Glutamatergic neuron (in vitro differentiated cells): ENCODE data around the gene VDAC2. TPM values are rescaled to one million over a fixed set of nuclear protein-coding genes. Genes with fewer than 3 reads are reported as not detected.

Experiments
- DNase-seq: peaks from one replicate; pipeline ENCODE4 v3.0.0; 2022
- H3K27ac Mint-ChIP-seq: one replicate; pipeline ENCODE4 v1.8.0; 2020; ENCODE audit warnings: mild to moderate bottlenecking, mixed read lengths, inconsistent platforms; ENCODE audit not compliant: unreplicated experiment
- H3K27me3 Mint-ChIP-seq: one replicate; pipeline ENCODE4 v1.8.0; 2020; ENCODE audit warnings: mild to moderate bottlenecking, moderate library complexity, mixed read lengths, inconsistent platforms; ENCODE audit not compliant: unreplicated experiment
- H3K36me3 Mint-ChIP-seq: one replicate; pipeline ENCODE4 v1.8.0; 2020; ENCODE audit warnings: mild to moderate bottlenecking, mixed read lengths, inconsistent platforms; ENCODE audit not compliant: unreplicated experiment
- H3K4me1 Mint-ChIP-seq: one replicate; pipeline ENCODE4 v1.8.0; 2020; ENCODE audit warnings: mild to moderate bottlenecking, low read depth, mixed read lengths, inconsistent platforms; ENCODE audit not compliant: unreplicated experiment
- H3K4me3 Mint-ChIP-seq: one replicate; pipeline ENCODE4 v1.8.0; 2020; ENCODE audit warnings: mild to moderate bottlenecking, mixed read lengths, inconsistent platforms; ENCODE audit not compliant: unreplicated experiment
- H3K9me3 Mint-ChIP-seq: one replicate; pipeline ENCODE4 v1.8.0; 2020; ENCODE audit warnings: mild to moderate bottlenecking, moderate library complexity, mixed read lengths, inconsistent platforms; ENCODE audit not compliant: unreplicated experiment
- total RNA-seq: library from RNA; stranded (reverse); fragmentation: NEBNext Ultra II Directional; extraction: Animal tissue kit (Norgen Biotek cat#: 25700); gene quantifications from one replicate; pipeline ENCODE4 v1.2.1, GENCODE V29; 2021; ENCODE audit not compliant: unreplicated experiment
- TF ChIP-seq, protein P1 (sequence below): fragments of 200-600 bp; sonication (generic); IDR thresholded peaks from one replicate; pipeline ENCODE4 v1.5.0; 2021; ENCODE audit not compliant: partially characterized antibody, unreplicated experiment

The VDAC2 gene
- total RNA-seq, 1 donor from 2014 or later: 264 TPM

DNA sequence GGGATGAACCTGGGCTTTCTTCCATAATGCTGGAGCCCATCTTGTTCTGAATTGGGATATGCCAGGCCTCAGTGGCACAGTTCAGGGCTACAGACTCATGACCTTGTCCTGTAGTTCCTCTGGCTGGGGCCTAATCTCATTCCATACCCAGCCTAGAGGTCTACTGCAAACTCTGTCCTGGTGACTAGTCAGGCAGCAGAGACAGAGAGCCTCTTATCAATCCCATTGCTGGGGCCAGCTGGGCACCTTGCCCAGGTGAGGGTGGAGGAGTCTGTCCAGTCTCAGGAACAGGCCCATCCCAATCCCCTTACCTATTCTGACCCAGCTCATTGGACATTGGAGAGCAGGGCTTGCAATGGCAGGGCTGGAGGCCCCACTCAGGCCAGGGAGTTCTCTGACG is 53.2 kb downstream of the VDAC2 start:
- Mint-ChIP-seq H3K36me3 (no peaks in the 10 kb centered on the region), H3K27ac (no peak overlapping the region), H3K27me3 (no peaks in the 10 kb centered on the region), H3K4me1 (no peaks in the 10 kb centered on the region), H3K9me3 (no peaks in the 10 kb centered on the region), H3K4me3 (no peak overlapping the region)
- DNase-seq: no peak
- TF ChIP-seq, protein P1, sequence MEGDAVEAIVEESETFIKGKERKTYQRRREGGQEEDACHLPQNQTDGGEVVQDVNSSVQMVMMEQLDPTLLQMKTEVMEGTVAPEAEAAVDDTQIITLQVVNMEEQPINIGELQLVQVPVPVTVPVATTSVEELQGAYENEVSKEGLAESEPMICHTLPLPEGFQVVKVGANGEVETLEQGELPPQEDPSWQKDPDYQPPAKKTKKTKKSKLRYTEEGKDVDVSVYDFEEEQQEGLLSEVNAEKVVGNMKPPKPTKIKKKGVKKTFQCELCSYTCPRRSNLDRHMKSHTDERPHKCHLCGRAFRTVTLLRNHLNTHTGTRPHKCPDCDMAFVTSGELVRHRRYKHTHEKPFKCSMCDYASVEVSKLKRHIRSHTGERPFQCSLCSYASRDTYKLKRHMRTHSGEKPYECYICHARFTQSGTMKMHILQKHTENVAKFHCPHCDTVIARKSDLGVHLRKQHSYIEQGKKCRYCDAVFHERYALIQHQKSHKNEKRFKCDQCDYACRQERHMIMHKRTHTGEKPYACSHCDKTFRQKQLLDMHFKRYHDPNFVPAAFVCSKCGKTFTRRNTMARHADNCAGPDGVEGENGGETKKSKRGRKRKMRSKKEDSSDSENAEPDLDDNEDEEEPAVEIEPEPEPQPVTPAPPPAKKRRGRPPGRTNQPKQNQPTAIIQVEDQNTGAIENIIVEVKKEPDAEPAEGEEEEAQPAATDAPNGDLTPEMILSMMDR: no peak

DNA sequence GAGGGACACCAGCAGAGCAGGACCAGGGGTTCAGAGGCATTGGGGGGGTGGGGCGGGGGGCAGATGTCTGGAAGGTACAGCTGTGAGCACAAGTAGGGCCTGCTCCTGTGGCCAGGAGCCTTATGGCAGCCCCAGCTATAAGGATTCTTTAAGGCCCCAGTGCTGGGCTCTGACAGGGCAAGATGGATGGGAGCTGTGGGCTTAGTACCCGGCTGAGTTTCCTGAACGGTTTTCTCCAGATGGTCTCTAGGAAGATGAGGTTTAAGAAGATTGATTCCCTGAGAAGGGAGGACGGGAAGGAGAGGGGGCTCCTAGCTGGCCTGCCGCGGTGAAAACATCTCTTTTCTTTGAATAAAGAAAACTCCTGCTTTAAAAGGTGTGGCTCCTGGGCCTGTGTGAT is 55.3 kb downstream of the VDAC2 start:
- H3K4me1 Mint-ChIP-seq: no peaks in the 10 kb centered on the region
- TF ChIP-seq, protein P1: no peak
- no peaks in the 10 kb centered on the region for H3K9me3 Mint-ChIP-seq
- H3K27me3 Mint-ChIP-seq: no peaks in the 10 kb centered on the region
- no peaks in the 10 kb centered on the region for H3K36me3 Mint-ChIP-seq
- H3K27ac Mint-ChIP-seq: no peak overlapping the region
- DNase-seq: no peak
- H3K4me3 Mint-ChIP-seq: no peak overlapping the region

- Mint-ChIP-seq H3K36me3 (no peaks in the 10 kb centered on the region), H3K27ac (no peak overlapping the region), H3K9me3 (no peaks in the 10 kb centered on the region), H3K27me3 (no peaks in the 10 kb centered on the region), H3K4me1 (no peaks in the 10 kb centered on the region), H3K4me3 (no peak overlapping the region)
- DNase-seq: no peak
- TF ChIP-seq, protein P1: no peak
Measured at GRCh38 chr10:75266945-75267344, 56.3 kb downstream of the VDAC2 start.

DNA sequence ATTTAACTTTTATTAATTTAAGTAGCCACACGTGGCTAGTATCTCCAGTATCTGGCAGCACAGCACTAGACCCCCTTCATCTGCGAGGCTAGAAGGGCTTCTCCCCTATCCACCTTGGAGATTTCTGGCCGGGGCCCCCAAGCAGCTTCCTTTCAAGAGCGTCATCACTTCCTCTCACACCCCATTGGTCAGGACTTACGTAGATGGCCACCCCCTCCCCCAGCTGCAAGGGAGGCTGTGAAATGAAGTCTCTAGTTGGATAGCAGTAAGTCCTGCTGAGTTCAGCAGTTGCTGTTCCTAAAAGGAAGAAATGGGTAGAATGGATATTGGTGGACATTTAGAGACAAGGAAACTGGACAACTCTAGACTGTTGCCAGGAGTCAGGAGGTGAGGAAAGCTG is 59.0 kb downstream of the VDAC2 start:
- H3K4me3 Mint-ChIP-seq: no peak overlapping the region
- no peak for DNase-seq
- H3K27me3 Mint-ChIP-seq: peaks cover 2% of the 10 kb centered on the region
- TF ChIP-seq, protein P1: no peak
- no peak overlapping the region for H3K27ac Mint-ChIP-seq
- H3K4me1 Mint-ChIP-seq: no peaks in the 10 kb centered on the region
- no peaks in the 10 kb centered on the region for H3K36me3 Mint-ChIP-seq
- H3K9me3 Mint-ChIP-seq: no peaks in the 10 kb centered on the region

GRCh38 chr10:75272094-75272493 is 61.5 kb downstream of the VDAC2 start:
- TF ChIP-seq, protein P1: no peak
- Mint-ChIP-seq H3K4me1 (no peaks in the 10 kb centered on the region), H3K9me3 (no peaks in the 10 kb centered on the region), H3K27ac (no peak overlapping the region), H3K36me3 (no peaks in the 10 kb centered on the region), H3K4me3 (no peak overlapping the region), H3K27me3 (peaks cover 2% of the 10 kb centered on the region)
- DNase-seq: no peak
